Mammary epithelial cell (primary cell): Measurements from ENCODE around the gene CD177.

ENCODE experiments used
- CTCF ChIP-seq, 2 donors: IDR thresholded peaks in 1 of 2; conservative IDR thresholded peaks in 1 of 2; 2 replicates each; pipeline ENCODE4 v1.5.1; 2011 to 2012; ENCODE audit warnings: inconsistent platforms in 2 of 2, low read length in 2 of 2, mild to moderate bottlenecking in 2 of 2, control low read depth in 1 of 2, low read depth in 1 of 2; ENCODE audit not compliant: insufficient read depth in 1 of 2; ENCODE audit errors: extremely low read depth in 1 of 2
- EZH2 ChIP-seq: IDR thresholded peaks from 2 replicates; pipeline ENCODE4 v1.6.1; 2012; ENCODE audit warnings: low read length, inconsistent platforms, borderline replicate concordance

DNA sequence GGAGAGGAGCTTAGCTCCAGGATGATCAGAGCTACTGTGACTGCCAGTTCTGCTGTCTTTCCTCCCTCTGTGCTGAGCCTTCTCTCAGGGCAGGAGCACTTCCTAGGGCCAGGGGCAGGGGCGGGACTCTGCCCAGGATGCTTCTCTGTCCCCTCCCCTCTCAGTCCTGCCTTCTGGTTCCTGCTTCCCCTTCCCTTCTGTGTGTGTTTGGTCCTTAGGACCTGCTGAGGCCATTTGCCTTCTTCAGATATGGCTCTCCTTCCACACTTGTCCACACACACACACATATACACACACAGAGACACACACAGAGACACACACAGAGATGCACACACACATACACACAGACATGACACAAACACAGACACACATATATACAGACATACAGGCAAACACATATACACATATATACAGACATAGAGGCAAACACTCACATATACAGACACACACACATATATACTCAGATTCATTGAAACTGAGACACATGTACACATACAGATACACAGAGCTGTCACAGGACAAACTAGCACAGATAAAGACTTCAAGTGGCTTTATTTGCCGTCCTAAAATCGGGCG, 22.0 kb upstream of the CD177 start:
- TF ChIP-seq CTCF (conservative IDR thresholded peaks at IDR 0.05 in 1 of 2, IDR thresholded peaks at IDR 0.05 in 1 of 2; ENCODE audit: extremely low read depth in 1 of 2, insufficient read depth in 1 of 2, low read depth in 1 of 2, low read length in 2 of 2) (no peak), EZH2 (no peak)
